GM06990 (cell line): ENCODE data around the gene ZBP1.

ENCODE experiments used
- DNase-seq: peaks from one replicate; pipeline ENCODE4 v3.0.0-alpha.2; 2011; ENCODE audit not compliant: insufficient read length; ENCODE audit errors: extremely low read depth
- H3K27me3 ChIP-seq: replicated peaks from 2 replicates; pipeline ENCODE4 v1.6.0; 2011; ENCODE audit warnings: low read length; ENCODE audit not compliant: control insufficient read depth, insufficient read depth
- H3K36me3 ChIP-seq: 2 replicates; pipeline ENCODE4 v1.5.1; 2011; ENCODE audit warnings: low read length; ENCODE audit not compliant: control insufficient read depth, insufficient read depth
- H3K4me3 ChIP-seq: replicated peaks from 2 replicates; pipeline ENCODE4 v1.5.1; 2011; ENCODE audit warnings: low read depth, mild to moderate bottlenecking, control low read depth, low read length
- TF ChIP-seq, protein P1 (sequence below): IDR thresholded peaks from 2 replicates; pipeline ENCODE4 v1.5.1; 2011; ENCODE audit warnings: low read length, control low read depth, mild to moderate bottlenecking, inconsistent platforms; ENCODE audit not compliant: insufficient read depth, poor library complexity, severe bottlenecking

Gene ZBP1

GRCh38 chr20:57659517-57660180 is 39.4 kb upstream of the ZBP1 start:
- no peak overlapping the region for H3K4me3 ChIP-seq
- TF ChIP-seq, protein P1, sequence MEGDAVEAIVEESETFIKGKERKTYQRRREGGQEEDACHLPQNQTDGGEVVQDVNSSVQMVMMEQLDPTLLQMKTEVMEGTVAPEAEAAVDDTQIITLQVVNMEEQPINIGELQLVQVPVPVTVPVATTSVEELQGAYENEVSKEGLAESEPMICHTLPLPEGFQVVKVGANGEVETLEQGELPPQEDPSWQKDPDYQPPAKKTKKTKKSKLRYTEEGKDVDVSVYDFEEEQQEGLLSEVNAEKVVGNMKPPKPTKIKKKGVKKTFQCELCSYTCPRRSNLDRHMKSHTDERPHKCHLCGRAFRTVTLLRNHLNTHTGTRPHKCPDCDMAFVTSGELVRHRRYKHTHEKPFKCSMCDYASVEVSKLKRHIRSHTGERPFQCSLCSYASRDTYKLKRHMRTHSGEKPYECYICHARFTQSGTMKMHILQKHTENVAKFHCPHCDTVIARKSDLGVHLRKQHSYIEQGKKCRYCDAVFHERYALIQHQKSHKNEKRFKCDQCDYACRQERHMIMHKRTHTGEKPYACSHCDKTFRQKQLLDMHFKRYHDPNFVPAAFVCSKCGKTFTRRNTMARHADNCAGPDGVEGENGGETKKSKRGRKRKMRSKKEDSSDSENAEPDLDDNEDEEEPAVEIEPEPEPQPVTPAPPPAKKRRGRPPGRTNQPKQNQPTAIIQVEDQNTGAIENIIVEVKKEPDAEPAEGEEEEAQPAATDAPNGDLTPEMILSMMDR, result no peak
- H3K27me3 ChIP-seq, result no peaks in the 10 kb centered on the region
- no peak for DNase-seq
- H3K36me3 ChIP-seq, result no peaks in the 10 kb centered on the region

DNA sequence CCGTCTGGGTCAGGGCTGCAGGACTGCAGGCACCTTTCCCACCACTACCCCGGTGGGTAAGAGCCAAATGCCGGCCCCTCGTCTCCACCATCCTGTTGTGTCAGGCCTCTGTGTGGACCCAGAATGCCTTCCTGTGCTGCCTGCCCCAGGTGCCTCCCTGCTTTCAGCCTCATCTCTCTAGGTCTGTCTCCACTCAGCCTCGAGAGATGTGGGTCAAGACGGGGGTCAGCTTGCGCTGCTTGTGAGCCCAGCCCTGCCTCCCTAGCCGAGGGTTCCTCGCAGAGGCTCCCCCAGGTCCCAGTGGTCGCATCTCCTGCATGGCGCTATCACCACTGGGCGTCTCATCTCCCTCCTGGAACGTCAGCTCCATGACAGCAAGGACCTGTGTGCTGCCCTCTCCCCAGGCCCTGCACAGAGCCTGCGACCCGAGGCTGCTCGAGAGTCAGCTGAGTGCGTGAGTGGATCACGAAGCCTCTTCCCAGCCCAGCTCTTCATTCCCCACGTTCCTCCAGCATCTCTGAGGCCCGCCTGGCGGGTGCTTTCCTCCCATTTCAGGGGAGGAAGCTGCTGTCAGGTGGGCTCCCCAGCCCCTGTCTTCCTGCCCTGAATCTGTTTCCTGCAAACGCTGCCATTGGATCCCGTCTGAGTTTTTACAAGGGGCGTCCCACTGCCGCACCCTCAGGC is 38.7 kb upstream of the ZBP1 start:
- DNase-seq, result no peak
- Histone ChIP-seq H3K27me3 (no peaks in the 10 kb centered on the region), H3K4me3 (no peak overlapping the region), H3K36me3 (no peaks in the 10 kb centered on the region)
- TF ChIP-seq, protein P1, result no peak

GRCh38 chr20:57658447-57658832 is 38.2 kb upstream of the ZBP1 start:
- TF ChIP-seq, protein P1, result no peak
- Histone ChIP-seq H3K4me3 (no peak overlapping the region), H3K36me3 (no peaks in the 10 kb centered on the region), H3K27me3 (no peaks in the 10 kb centered on the region)
- no peak for DNase-seq

DNA sequence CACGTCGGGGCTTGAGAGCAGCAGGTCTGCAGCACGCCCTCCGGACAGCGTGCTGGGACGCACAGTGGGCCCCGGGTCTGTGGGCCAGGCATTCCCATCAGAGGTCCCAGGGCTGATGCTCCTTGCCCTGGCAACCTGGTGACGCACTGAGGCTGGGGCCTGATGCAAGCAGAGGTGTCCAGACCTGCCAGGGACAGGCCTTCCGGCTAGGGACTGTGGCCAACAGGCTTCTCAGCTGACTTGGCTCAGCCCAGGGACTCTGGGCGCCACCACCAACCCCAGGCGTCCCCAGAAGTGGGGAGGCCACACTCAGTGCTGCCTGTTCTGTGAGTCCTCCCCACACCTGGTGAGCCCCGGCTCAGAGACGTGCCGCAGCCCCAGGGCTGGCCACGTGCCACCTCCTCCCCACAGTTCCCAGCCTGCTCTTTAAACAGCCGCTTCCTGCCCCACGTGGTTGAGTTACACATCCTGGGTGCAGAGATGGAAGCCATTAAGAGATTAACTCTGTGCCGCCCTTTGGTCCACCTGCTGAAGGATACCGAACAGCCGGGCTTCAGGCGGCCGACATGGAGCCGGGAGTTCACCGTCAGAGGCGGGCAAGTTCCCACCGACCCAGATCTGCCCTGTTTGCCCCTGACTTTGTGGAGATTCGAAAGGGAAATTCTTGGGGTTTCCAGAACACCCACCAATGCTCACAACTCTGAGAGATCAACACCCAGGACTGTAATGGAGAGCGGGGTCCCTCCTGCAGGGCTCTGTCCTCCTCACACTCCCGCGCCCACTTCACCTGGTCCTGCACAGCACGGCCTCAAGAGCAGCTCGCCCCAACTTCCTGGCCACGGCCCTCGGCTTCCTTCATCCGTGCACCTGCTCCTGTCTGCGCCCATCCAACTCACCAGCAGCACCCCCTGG is 37.6 kb upstream of the ZBP1 start:
- DNase-seq, result no peak

DNA sequence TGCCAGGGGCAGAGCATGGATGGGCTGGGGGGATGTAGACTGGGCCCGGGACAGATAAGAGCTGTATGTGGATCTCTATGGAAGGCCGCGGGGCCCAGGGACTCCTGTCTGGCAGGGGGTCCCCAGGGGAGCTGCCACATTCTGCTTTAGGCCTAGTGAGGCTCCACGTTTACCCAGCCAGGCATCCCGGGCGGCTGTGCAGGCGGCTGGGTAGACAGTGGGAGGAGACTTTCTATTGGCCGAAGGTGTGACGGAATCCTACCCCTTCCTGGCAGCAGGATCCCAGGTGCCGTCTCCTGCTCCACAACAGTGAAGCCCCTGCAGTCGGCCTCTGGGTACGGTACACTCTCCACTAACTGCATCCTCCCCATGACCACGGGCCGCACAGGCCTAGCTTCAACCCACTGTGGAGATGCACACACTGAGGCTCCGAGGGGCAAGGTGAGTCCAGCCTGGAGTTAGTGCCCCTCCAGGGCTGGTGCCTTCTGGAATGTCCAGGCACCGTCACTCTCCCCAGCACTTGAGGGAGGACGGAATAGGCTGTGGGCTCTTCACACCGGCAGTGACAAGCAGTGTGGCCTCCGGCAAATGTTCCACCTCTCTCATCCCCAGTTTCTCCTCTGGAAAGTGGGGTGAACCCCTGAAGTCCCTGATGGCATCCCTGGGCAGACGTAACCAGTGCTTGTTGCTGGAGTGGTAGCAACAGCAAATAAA is 36.8 kb upstream of the ZBP1 start:
- H3K36me3 ChIP-seq, result no peaks in the 10 kb centered on the region
- TF ChIP-seq, protein P1, result no peak
- H3K27me3 ChIP-seq, result no peaks in the 10 kb centered on the region
- no peak for DNase-seq
- H3K4me3 ChIP-seq, result no peak overlapping the region

More for the DNA sequence above, 37.6 kb upstream of the ZBP1 start:
- Histone ChIP-seq H3K36me3 (no peaks in the 10 kb centered on the region), H3K27me3 (no peaks in the 10 kb centered on the region), H3K4me3 (no peak overlapping the region)
- TF ChIP-seq, protein P1, result no peak
